ENCODE measurements around the gene UAP1L1.

Gene UAP1L1

DNA sequence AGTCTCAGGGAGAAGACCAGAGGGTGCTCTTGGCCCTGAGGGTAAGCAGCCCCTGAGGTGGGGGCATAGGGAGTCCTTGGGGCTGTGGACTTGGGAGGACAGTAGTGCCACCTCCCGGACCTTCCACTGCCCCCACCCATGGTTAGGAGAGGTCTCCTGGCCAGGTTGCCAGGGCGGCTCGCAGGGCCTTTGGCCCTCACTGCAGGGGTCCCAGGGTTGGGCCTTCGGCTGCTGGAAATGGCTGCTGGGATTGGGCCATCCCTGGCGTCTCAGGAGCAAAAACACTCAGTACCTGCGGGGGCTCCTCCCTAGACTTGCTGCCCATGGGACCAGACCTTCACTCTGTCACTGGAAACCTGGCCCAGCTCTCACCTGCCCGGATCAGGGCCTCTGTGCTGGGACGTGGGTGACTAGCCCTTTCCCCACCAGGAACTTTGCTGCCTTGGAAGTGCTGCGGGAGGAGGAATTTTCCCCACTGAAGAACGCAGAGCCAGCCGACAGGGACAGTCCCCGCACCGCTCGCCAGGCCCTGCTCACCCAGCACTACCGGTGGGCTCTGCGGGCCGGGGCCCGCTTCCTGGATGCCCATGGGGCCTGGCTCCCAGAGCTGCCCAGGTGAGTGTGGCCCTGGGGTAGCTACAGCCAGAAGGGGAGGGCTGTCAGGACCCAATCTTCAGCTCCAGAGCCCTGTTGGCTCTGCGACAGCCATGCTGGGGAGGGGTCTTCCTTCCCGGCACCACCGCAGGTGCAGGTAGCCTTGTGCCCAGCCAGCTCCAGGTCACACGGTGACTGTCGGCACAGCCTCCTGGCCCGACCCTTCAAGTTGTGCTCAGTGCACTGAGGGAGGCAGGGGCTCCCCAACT, 3.2 kb downstream of the UAP1L1 start:
- no CpG with 5 or more reads among the region's 24 CpGs for WGBS (ENCODE audit: extremely low coverage, insufficient coverage, insufficient read length)
- Histone ChIP-seq H3K79me2 (ENCODE audit: control insufficient read depth, insufficient read depth, low read length, poor library complexity) (no peaks in the 10 kb centered on the region), H3K9ac (ENCODE audit: low read length) (no peak overlapping the region)

DNA sequence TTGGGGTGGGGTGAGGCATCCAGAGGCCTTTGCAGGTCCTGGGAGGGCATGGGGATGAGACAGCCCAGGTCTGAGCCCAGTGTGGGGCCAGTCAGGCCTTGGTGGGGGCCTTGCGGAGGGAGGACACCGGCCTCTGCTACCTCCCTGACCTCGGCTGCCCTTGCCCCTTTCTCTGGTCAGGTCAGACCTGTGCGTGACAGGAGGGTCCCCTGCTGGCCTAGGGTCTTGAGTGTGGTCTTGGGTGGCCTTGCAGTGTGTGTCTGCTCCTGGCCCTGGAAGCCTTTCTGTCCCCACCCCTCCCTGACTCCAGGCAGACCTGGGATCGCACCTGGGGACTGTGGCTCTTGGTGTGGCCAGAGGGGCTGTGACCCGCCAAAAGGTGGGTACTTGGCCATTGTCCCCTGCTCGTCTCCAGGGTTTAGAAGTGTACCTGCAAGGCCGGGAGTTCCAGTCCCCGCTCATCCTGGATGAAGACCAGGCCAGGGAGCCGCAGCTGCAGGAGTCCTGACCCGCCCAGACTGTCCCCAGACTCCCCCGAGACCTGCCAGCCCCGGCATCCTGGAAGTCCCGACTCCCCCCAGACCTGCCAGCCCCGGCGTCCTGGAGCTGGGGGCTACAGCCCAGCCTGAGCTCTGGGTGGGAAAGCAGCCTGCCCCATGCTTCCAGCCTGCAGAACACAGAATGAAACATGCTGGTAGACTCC, 5.1 kb downstream of the UAP1L1 start:
- H4K91ac ChIP-seq (ENCODE audit: low read depth, low read length) = no peak overlapping the region
- H3K9me3 ChIP-seq (ENCODE audit: insufficient read depth, low read depth, low read length) = peaks cover 6% of the 10 kb centered on the region
- H3K4me1 ChIP-seq (ENCODE audit: control insufficient read depth in 1 of 2, insufficient read depth in 2 of 2, low read length in 2 of 2) = peaks cover 18 to 21% of the 10 kb centered on the region in 2 experiments
- H3K79me1 ChIP-seq (ENCODE audit: low read length) = peaks cover 15% of the 10 kb centered on the region
- H3K9ac ChIP-seq (ENCODE audit: low read length) = no peak overlapping the region
- WGBS (ENCODE audit: extremely low coverage, insufficient coverage, insufficient read length) = no CpG with 5 or more reads among the region's 16 CpGs
- no peak overlapping the region for H3K27ac ChIP-seq (ENCODE audit: low read depth, low read length)
- no peak overlapping the region for H3K4ac ChIP-seq (ENCODE audit: low read depth, low read length)
- H3K27me3 ChIP-seq (ENCODE audit: insufficient read depth, low read length) = peaks cover 15% of the 10 kb centered on the region
- peak overlapping the region; percentile 12 for H3K4me3 ChIP-seq (ENCODE audit: low read depth, low read length)
- H3K36me3 ChIP-seq (ENCODE audit: control insufficient read depth in 1 of 2, insufficient read depth in 2 of 2, low read length in 2 of 2) = peaks cover 0 to 2% of the 10 kb centered on the region in 2 experiments
- DNase-seq = no peak
- H2AFZ ChIP-seq (ENCODE audit: insufficient read depth, low read length, poor library complexity) = no peak overlapping the region
- no peak overlapping the region for H2BK5ac ChIP-seq (ENCODE audit: low read depth, low read length, poor library complexity)
- no peak overlapping the region for H2AK5ac ChIP-seq (ENCODE audit: low read length)
- no peak overlapping the region for H2BK12ac ChIP-seq (ENCODE audit: low read length)
- H3K4me2 ChIP-seq (ENCODE audit: low read length) = no peak overlapping the region
- H3K79me2 ChIP-seq (ENCODE audit: control insufficient read depth, insufficient read depth, low read length, poor library complexity) = peaks cover 7% of the 10 kb centered on the region
- H3K23ac ChIP-seq (ENCODE audit: low read length) = no peak overlapping the region
- no peak overlapping the region for H4K12ac ChIP-seq (ENCODE audit: low read depth, low read length)
- no peak overlapping the region for H3K18ac ChIP-seq (ENCODE audit: low read length)
- no peak overlapping the region for H3K14ac ChIP-seq (ENCODE audit: low read length)
- no peak overlapping the region for H2BK120ac ChIP-seq (ENCODE audit: insufficient read depth, low read length, poor library complexity)
- no peak overlapping the region for H4K8ac ChIP-seq (ENCODE audit: low read depth, low read length)

More for the DNA sequence above, 3.2 kb downstream of the UAP1L1 start:
- H2BK120ac ChIP-seq (ENCODE audit: insufficient read depth, low read length, poor library complexity) = no peak overlapping the region
- no peak overlapping the region for H3K27ac ChIP-seq (ENCODE audit: low read depth, low read length)
- no peak overlapping the region for H2AK5ac ChIP-seq (ENCODE audit: low read length)
- H3K4me2 ChIP-seq (ENCODE audit: low read length) = no peak overlapping the region
- no peak overlapping the region for H4K12ac ChIP-seq (ENCODE audit: low read depth, low read length)
- H3K18ac ChIP-seq (ENCODE audit: low read length) = no peak overlapping the region
- H2AFZ ChIP-seq (ENCODE audit: insufficient read depth, low read length, poor library complexity) = no peak overlapping the region
- DNase-seq = no peak
- H3K9me3 ChIP-seq (ENCODE audit: insufficient read depth, low read depth, low read length) = peaks cover 9% of the 10 kb centered on the region
- no peak overlapping the region for H3K4me3 ChIP-seq (ENCODE audit: low read depth, low read length)
- H3K4ac ChIP-seq (ENCODE audit: low read depth, low read length) = no peak overlapping the region
- H3K27me3 ChIP-seq (ENCODE audit: insufficient read depth, low read length) = peaks cover 22% of the 10 kb centered on the region
- no peak overlapping the region for H2BK12ac ChIP-seq (ENCODE audit: low read length)
- peaks cover 0 to 2% of the 10 kb centered on the region in 2 experiments for H3K36me3 ChIP-seq (ENCODE audit: control insufficient read depth in 1 of 2, insufficient read depth in 2 of 2, low read length in 2 of 2)
- H4K91ac ChIP-seq (ENCODE audit: low read depth, low read length) = no peak overlapping the region
- H3K79me1 ChIP-seq (ENCODE audit: low read length) = peaks cover 3% of the 10 kb centered on the region
- peaks cover 10 to 14% of the 10 kb centered on the region in 2 experiments for H3K4me1 ChIP-seq (ENCODE audit: control insufficient read depth in 1 of 2, insufficient read depth in 2 of 2, low read length in 2 of 2)
- no peak overlapping the region for H2BK5ac ChIP-seq (ENCODE audit: low read depth, low read length, poor library complexity)
- no peak overlapping the region for H4K8ac ChIP-seq (ENCODE audit: low read depth, low read length)
- no peak overlapping the region for H3K14ac ChIP-seq (ENCODE audit: low read length)
- H3K23ac ChIP-seq (ENCODE audit: low read length) = no peak overlapping the region

DNA sequence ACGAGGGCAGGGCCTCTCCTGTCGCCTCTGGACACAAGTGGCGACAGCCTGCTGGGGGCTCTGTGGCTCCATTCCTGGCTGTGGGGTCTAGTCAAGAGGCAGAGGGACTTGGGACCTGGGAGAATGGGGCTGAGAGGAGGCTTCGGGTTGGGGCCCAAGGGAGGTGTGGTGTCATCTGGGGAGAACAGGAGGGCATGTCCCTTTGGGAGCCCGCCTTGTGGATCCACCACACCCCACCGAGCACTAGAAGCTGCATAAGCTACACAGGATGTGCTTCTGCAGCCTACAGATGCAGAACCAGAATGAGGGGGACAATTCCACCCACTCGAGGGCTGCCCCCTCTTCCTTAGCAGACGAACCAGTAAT, 5.6 kb downstream of the UAP1L1 start:
- peaks cover 14% of the 10 kb centered on the region for H3K79me1 ChIP-seq (ENCODE audit: low read length)
- H4K91ac ChIP-seq (ENCODE audit: low read depth, low read length) = no peak overlapping the region
- peaks cover 10% of the 10 kb centered on the region for H3K27me3 ChIP-seq (ENCODE audit: insufficient read depth, low read length)
- no peak overlapping the region for H2BK5ac ChIP-seq (ENCODE audit: low read depth, low read length, poor library complexity)
- no peak overlapping the region for H3K27ac ChIP-seq (ENCODE audit: low read depth, low read length)
- H3K79me2 ChIP-seq (ENCODE audit: control insufficient read depth, insufficient read depth, low read length, poor library complexity) = peaks cover 7% of the 10 kb centered on the region
- no peak overlapping the region for H3K4ac ChIP-seq (ENCODE audit: low read depth, low read length)
- H3K4me1 ChIP-seq (ENCODE audit: control insufficient read depth in 1 of 2, insufficient read depth in 2 of 2, low read length in 2 of 2) = peaks cover 21% of the 10 kb centered on the region in 2 experiments
- no peak overlapping the region for H2BK120ac ChIP-seq (ENCODE audit: insufficient read depth, low read length, poor library complexity)
- peak overlapping the region; percentile 12 for H3K4me3 ChIP-seq (ENCODE audit: low read depth, low read length)
- H2BK12ac ChIP-seq (ENCODE audit: low read length) = no peak overlapping the region
- no CpG with 5 or more reads among the region's 8 CpGs for WGBS (ENCODE audit: extremely low coverage, insufficient coverage, insufficient read length)
- no peak overlapping the region for H3K23ac ChIP-seq (ENCODE audit: low read length)
- H3K9ac ChIP-seq (ENCODE audit: low read length) = no peak overlapping the region
- H2AK5ac ChIP-seq (ENCODE audit: low read length) = no peak overlapping the region
- H3K4me2 ChIP-seq (ENCODE audit: low read length) = no peak overlapping the region
- H3K36me3 ChIP-seq (ENCODE audit: control insufficient read depth in 1 of 2, insufficient read depth in 2 of 2, low read length in 2 of 2) = peaks cover 0 to 2% of the 10 kb centered on the region in 2 experiments
- no peak overlapping the region for H4K8ac ChIP-seq (ENCODE audit: low read depth, low read length)
- H3K9me3 ChIP-seq (ENCODE audit: insufficient read depth, low read depth, low read length) = peaks cover 5% of the 10 kb centered on the region
- no peak overlapping the region for H4K12ac ChIP-seq (ENCODE audit: low read depth, low read length)
- H2AFZ ChIP-seq (ENCODE audit: insufficient read depth, low read length, poor library complexity) = no peak overlapping the region
- DNase-seq = no peak
- no peak overlapping the region for H3K14ac ChIP-seq (ENCODE audit: low read length)
- no peak overlapping the region for H3K18ac ChIP-seq (ENCODE audit: low read length)

DNA sequence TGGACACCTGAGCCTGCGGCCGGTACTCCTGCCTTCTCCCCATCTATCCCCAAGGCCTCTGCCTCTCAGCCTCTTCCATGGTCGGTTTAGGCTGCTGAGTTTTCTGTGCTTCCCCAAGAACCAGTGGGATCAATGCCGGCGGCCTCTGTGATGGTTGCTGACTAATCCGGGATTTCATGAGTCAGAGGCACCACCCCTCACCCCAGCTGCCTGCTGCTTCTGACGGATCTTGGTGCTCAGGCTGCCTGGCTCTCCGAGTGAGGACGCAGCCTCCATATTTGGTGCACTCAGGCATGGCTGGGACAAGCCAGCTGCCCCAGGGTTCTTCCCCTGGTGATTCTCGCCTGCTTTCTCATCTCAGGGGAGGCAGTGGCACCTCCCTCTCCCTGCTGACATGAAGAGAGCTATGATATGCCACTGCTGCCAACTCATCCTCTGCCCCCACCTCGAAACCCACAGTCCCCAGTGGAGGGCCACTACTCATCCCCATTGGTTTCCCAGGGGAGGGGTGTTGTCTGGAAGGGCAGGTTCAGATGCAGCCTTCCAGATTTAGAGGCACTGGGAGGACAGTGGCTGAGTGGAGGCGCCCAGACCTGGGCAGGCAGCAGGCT, 6.2 kb downstream of the UAP1L1 start:
- no peak overlapping the region for H3K18ac ChIP-seq (ENCODE audit: low read length)

More for the DNA sequence above, 6.2 kb downstream of the UAP1L1 start:
- H3K4me1 ChIP-seq (ENCODE audit: control insufficient read depth in 1 of 2, insufficient read depth in 2 of 2, low read length in 2 of 2) = peaks cover 15% of the 10 kb centered on the region in 2 experiments
- H3K4ac ChIP-seq (ENCODE audit: low read depth, low read length) = no peak overlapping the region
- H3K9me3 ChIP-seq (ENCODE audit: insufficient read depth, low read depth, low read length) = peaks cover 3% of the 10 kb centered on the region
- H3K27ac ChIP-seq (ENCODE audit: low read depth, low read length) = no peak overlapping the region
- H3K79me1 ChIP-seq (ENCODE audit: low read length) = peaks cover 12% of the 10 kb centered on the region
- H2AK5ac ChIP-seq (ENCODE audit: low read length) = no peak overlapping the region
- H3K4me3 ChIP-seq (ENCODE audit: low read depth, low read length) = no peak overlapping the region
- H3K79me2 ChIP-seq (ENCODE audit: control insufficient read depth, insufficient read depth, low read length, poor library complexity) = peaks cover 7% of the 10 kb centered on the region
- H4K12ac ChIP-seq (ENCODE audit: low read depth, low read length) = no peak overlapping the region
- no peak overlapping the region for H3K14ac ChIP-seq (ENCODE audit: low read length)
- no peak overlapping the region for H2BK120ac ChIP-seq (ENCODE audit: insufficient read depth, low read length, poor library complexity)
- peaks cover 0 to 2% of the 10 kb centered on the region in 2 experiments for H3K36me3 ChIP-seq (ENCODE audit: control insufficient read depth in 1 of 2, insufficient read depth in 2 of 2, low read length in 2 of 2)
- peak; percentile 51 to 55 for DNase-seq
- no peak overlapping the region for H3K23ac ChIP-seq (ENCODE audit: low read length)
- H4K8ac ChIP-seq (ENCODE audit: low read depth, low read length) = no peak overlapping the region
- no peak overlapping the region for H3K4me2 ChIP-seq (ENCODE audit: low read length)
- no peak overlapping the region for H2BK5ac ChIP-seq (ENCODE audit: low read depth, low read length, poor library complexity)
- peaks cover 4% of the 10 kb centered on the region for H3K27me3 ChIP-seq (ENCODE audit: insufficient read depth, low read length)
- no peak overlapping the region for H2AFZ ChIP-seq (ENCODE audit: insufficient read depth, low read length, poor library complexity)
- no peak overlapping the region for H4K91ac ChIP-seq (ENCODE audit: low read depth, low read length)
- H3K9ac ChIP-seq (ENCODE audit: low read length) = no peak overlapping the region
- WGBS (ENCODE audit: extremely low coverage, insufficient coverage, insufficient read length) = no CpG with 5 or more reads among the region's 12 CpGs
- H2BK12ac ChIP-seq (ENCODE audit: low read length) = no peak overlapping the region
